ENCODE measurements around the gene PRKCE. TPM values are rescaled to one million over a fixed set of nuclear protein-coding genes. Genes with fewer than 3 reads are reported as not detected.

Gene PRKCE
- total RNA-seq, 1 donor from 2014 or later = 21.0 TPM

DNA sequence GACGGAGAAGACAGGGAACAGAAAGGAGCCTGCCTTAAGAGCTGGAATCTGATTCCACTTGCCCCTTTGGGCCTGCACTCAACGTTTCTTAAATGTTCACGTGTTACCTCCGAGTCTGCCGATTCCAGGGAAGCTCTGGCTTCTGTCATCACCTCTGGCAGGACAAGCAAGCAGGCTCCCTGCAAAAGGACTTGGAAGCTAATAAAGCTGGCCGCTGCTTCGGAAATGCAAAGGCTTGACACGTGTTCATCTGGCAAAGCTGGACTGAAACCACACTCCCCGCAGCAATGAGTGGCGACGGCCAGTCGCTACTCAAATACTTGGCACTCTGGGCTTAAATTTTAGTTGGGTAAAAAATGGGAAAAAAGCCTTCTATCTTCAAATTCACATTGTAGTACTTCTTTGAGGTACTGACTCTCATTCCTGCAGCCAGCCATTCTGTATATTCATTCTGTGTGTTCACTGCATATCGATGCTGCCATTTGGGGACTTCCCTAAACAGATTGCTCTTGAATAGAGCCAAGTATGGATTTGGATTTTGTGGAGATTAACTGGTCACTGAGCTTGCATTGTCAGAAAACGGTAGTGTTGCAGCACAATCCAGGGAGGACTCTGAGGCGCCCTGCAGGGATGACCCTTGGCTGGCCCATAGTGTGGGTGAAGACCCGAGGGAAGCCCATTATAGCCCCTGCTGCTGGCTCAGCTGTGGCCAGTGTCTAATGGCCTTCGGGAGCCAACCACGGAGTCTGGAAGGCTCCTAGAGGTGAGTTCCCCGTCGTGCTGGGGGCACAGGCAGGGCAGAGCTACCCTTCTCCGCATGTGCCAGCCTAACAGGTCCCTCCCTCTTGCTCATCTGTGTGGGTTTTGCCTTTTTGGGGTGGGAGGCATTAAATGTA, 231.5 kb downstream of the PRKCE start:
- Histone ChIP-seq H3K27me3 (ENCODE audit: control insufficient read depth, insufficient read depth, low read length) (no peaks in the 10 kb centered on the region), H3K36me3 (ENCODE audit: control insufficient read depth, insufficient read depth, low read length) (no peaks in the 10 kb centered on the region), H3K4me3 (ENCODE audit: low read depth, low read length) (no peak overlapping the region)
- TF ChIP-seq, protein P1, sequence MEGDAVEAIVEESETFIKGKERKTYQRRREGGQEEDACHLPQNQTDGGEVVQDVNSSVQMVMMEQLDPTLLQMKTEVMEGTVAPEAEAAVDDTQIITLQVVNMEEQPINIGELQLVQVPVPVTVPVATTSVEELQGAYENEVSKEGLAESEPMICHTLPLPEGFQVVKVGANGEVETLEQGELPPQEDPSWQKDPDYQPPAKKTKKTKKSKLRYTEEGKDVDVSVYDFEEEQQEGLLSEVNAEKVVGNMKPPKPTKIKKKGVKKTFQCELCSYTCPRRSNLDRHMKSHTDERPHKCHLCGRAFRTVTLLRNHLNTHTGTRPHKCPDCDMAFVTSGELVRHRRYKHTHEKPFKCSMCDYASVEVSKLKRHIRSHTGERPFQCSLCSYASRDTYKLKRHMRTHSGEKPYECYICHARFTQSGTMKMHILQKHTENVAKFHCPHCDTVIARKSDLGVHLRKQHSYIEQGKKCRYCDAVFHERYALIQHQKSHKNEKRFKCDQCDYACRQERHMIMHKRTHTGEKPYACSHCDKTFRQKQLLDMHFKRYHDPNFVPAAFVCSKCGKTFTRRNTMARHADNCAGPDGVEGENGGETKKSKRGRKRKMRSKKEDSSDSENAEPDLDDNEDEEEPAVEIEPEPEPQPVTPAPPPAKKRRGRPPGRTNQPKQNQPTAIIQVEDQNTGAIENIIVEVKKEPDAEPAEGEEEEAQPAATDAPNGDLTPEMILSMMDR (IDR thresholded peaks at IDR 0.05; ENCODE audit: insufficient read depth, low read length, poor library complexity, severe bottlenecking) = no peak
- DNase-seq (ENCODE audit: low read depth) = no peak

DNA sequence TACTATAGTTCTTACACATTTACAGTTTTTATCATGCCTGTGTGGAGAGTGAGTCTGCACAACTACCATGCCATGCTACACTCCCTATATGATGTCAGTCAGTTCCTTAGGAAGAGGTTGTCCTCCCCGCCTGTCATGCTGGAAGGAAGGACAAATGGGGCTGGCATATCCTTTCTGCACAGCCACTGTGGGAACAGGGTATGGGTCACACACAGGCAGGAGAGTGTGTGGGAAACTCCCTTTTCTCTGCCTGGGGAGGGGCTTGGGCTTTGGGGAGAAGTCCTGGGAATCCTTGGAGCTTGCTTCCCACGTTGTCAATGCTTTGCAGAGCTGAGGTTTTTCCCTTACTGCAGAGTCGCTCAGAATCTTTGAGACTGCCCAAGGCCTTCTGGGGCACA, 232.1 kb downstream of the PRKCE start:
- TF ChIP-seq, protein P1 (IDR thresholded peaks at IDR 0.05; ENCODE audit: insufficient read depth, low read length, poor library complexity, severe bottlenecking) = no peak
- no peak for DNase-seq (ENCODE audit: low read depth)
- no peaks in the 10 kb centered on the region for H3K36me3 ChIP-seq (ENCODE audit: control insufficient read depth, insufficient read depth, low read length)
- H3K4me3 ChIP-seq (ENCODE audit: low read depth, low read length) = no peak overlapping the region
- no peaks in the 10 kb centered on the region for H3K27me3 ChIP-seq (ENCODE audit: control insufficient read depth, insufficient read depth, low read length)

DNA sequence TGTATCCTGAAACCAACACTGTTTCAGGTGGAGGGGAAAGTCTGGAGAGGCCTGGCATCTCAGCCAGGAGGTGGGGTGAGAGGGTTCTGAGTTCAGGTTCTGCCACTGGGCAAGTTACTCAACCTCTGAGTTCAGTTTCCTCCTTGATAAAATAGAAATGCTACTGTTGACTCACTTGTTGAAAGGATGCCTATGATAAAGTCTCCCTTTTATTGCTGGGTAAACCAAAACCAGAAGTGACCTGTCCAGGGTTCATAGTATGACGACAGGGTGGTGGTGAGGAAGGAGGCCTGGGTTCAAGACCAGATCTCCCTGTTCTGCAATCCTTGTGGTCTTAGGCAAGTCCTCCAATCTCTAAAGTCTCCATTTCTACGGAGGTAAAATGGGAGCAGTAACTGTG, 232.7 kb downstream of the PRKCE start:
- no peak for DNase-seq (ENCODE audit: low read depth)
- Histone ChIP-seq H3K27me3 (ENCODE audit: control insufficient read depth, insufficient read depth, low read length) (no peaks in the 10 kb centered on the region), H3K36me3 (ENCODE audit: control insufficient read depth, insufficient read depth, low read length) (no peaks in the 10 kb centered on the region), H3K4me3 (ENCODE audit: low read depth, low read length) (no peak overlapping the region)
- TF ChIP-seq, protein P1 (IDR thresholded peaks at IDR 0.05; ENCODE audit: insufficient read depth, low read length, poor library complexity, severe bottlenecking) = no peak

DNA sequence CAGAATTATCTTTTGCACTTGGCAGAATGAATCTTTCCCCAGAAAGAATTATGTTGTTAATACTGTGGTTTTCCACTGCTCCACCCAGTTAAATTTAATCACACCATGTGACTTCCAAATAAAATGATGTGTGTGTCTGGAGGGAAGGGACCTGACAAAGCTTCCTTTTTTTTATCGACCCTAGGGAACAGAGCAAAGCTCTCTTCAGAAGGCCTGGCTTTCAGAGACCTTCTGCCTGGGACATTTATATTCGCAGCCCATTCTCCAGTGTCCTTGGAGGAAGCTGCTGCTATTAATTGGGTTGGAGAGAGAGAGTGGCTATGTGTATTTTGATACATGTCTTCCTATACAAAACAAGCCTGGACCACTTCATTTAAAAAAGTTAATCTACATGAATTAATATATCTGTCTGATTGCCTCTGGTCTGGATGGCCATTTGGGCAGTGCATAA, 233.7 kb downstream of the PRKCE start:
- H3K36me3 ChIP-seq (ENCODE audit: control insufficient read depth, insufficient read depth, low read length) = no peaks in the 10 kb centered on the region
- no peak overlapping the region for H3K4me3 ChIP-seq (ENCODE audit: low read depth, low read length)
- no peaks in the 10 kb centered on the region for H3K27me3 ChIP-seq (ENCODE audit: control insufficient read depth, insufficient read depth, low read length)
- TF ChIP-seq, protein P1 (IDR thresholded peaks at IDR 0.05; ENCODE audit: insufficient read depth, low read length, poor library complexity, severe bottlenecking) = no peak
- DNase-seq (ENCODE audit: low read depth) = no peak

DNA sequence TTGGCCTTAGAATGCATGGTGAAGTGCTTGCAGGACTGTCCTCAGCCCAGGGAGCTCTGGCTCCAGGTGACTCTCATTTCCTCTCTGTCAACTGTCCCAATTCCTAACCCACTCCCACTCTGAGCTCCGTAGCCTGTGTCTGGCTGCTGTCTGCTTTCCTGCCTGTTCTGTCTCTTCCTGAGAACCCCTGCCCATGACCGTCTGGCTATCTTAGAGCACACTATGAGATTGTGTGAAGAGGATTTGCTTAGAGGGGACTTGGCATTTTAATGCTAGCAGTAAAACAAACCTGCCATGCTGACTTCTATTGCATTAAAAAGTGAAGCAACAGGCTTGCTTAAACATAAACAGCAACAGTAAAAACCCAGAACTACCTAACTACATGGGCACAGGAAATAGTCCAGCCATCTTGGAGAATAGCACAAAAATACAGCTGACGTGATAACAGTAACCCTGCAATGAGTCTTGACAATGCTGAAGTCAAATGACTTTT, 234.7 kb downstream of the PRKCE start:
- no peaks in the 10 kb centered on the region for H3K36me3 ChIP-seq (ENCODE audit: control insufficient read depth, insufficient read depth, low read length)
- no peaks in the 10 kb centered on the region for H3K27me3 ChIP-seq (ENCODE audit: control insufficient read depth, insufficient read depth, low read length)
- DNase-seq (ENCODE audit: low read depth) = no peak
- TF ChIP-seq, protein P1 (IDR thresholded peaks at IDR 0.05; ENCODE audit: insufficient read depth, low read length, poor library complexity, severe bottlenecking) = no peak
- no peak overlapping the region for H3K4me3 ChIP-seq (ENCODE audit: low read depth, low read length)
